Ecto neural progenitor cell (in vitro differentiated cells): ENCODE measurements around the gene SIPA1L2.

Experiments
- DNase-seq: peaks from one replicate; pipeline ENCODE4 v3.0.0-alpha.2; 2018; ENCODE audit warnings: low spot score

The SIPA1L2 gene

DNA sequence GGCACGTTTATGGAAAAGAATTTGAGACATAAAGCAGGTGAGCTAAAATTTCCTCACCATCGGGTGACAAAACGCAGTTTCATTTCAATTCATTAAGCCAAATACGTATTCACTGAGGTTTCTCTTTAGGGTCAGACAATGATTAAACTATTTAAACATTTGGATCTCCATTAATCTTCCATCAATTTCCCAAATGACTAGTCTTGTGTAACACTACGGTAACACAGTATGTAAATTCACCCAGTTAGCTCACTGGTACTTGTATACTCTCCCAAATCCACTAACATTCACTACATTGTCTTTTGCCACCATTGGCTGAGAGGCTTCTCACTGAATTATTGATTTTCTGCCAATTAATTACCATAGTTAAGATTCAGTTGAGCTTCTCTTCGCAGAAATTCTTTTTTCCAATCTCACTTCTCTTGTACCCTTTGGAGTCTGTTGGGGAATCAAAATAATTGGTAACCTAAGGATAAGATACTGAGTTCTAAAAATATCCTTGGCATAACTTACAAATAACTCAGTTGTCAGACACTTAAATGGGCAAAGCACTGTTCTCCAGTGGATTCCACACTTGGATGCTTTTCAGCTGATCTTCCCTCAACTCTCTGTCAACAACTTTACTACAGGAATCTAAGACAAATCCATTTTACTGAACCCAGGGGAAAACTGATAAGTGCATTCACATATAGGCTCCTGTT, 40.7 kb downstream of the SIPA1L2 start:
- DNase-seq = no peak

DNA sequence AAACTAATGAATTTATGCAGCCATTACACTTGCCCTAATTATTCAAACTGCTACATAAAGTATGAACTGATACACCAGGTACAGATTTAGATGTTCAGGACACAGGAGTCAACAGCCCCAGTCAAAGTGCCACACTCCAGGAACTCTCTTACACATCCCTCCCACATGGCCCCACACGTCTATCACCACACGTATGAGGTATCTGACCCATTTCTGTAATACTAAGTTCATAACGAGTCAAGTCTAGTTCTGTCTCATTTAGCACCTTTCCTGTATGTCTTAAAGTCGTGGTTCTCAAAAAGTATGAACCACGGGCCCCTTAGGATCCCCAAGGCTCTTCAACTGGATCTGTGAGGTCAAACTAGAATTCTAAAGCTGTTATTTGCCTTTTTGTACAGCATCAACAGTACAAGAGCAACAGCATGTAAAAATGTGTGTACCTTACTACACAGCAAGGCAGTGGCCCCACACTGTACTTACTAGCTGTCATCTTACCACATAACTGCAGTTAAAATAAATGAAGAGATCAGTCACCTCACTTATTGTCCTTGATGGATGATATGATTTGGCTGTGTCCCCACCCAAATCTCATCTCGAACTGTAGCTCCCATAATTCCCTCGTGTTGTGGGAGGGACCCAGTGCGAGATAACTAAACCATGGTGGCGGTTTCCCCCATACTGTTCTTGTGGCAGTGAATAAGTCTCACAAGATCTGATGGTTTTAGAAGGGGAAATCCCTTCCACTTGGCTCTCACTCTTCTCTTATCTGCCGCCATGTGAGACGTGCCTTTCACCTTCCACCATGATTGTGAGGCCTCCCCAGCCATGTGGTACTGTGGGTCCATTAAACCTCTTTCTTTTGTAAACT, 42.6 kb downstream of the SIPA1L2 start:
- DNase-seq = no peak

DNA sequence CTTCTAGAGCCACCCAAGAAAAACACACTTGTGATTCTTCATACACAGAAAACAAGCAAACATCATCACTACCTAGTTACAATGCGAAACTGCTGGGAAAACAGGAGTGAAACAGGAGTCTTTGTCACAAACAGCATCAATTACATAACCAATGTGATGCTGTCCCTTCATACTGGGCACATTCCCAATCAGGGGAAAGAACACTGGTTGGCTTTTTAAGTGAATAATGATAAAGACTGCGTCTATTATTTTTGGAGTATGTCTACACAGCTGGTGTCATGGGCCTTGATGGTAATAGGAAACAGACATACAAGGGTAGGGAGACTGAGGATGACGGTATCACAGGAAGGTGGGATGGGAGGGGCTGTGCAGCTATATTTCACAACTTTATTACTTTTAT, 43.3 kb downstream of the SIPA1L2 start:
- DNase-seq = no peak

DNA sequence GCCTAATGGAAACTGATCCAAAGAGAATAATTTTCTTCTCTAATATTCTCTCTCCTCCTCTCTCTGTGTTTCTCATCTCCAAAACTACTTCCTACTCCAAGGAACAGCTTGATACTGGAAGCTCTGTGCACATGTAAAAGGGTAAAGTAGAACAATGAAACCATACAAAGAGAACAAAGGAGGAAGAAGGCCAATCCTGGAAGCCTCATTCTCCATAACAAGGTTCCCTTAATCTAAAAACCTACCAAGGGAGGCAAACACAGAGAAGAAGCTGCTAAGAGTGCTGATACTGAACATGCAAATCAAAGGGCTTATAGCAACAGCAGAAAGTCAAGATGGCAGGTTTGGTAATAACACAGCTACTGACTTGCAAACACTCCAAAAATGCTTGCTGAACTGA, 44.4 kb downstream of the SIPA1L2 start:
- no peak for DNase-seq

DNA sequence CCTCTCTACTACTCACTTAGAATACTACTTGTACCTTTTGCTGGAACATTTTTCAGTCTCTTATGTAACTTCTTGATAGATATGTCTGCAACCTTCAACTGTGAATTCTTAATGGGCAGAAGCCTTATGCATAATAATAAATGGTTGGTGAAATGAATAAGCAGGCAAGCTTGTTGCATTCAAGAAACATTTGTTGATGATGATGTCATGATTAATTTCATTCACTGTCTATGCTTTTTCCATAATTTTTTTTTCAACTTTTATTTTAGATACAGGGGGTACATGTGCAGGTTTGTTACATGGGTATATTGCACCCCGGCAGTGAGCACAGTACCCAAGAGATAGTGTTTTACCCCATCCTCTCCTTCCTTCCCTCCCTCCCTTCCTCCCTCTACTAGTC, 48.0 kb downstream of the SIPA1L2 start:
- no peak for DNase-seq
